Kidney (tissue), 14 donors: ENCODE measurements around the gene LALBA. TPM values are rescaled to one million over a fixed set of nuclear protein-coding genes. Genes with fewer than 3 reads are reported as not detected.
"Not testable (repeated sequence)": the region's sequence is repeated elsewhere in the genome, so short reads cannot be mapped to it uniquely, and the experiment has no call there.

Experiments
- DNase-seq, 5 donors: peaks; one replicate each; pipeline ENCODE4 v3.0.0-alpha.2; 2013 to 2020
- FAIRE-seq: peaks from 2 replicates; lab custom pipeline; 2012; peaks lifted over from hg19 to GRCh38; lab: Jason Lieb, UNC
- H3K27ac ChIP-seq, 2 donors: one replicate each; pipeline ENCODE4 v1.7.0; 2013; ENCODE audit warnings: low read depth in 2 of 2, low read length in 2 of 2, inconsistent platforms in 1 of 2
- H3K27me3 ChIP-seq: one replicate; pipeline ENCODE4 v1.7.1; 2013; ENCODE audit warnings: low read length, inconsistent platforms; ENCODE audit not compliant: control insufficient read depth, insufficient read depth
- H3K36me3 ChIP-seq, 3 donors: one replicate each; pipeline versions ENCODE4 v1.7.0 to v1.7.1; 2013; ENCODE audit warnings: low read length in 3 of 3, control low read depth in 1 of 3, inconsistent platforms in 1 of 3; ENCODE audit not compliant: insufficient read depth in 3 of 3, control insufficient read depth in 2 of 3
- H3K4me1 ChIP-seq, 3 donors: one replicate each; pipeline versions ENCODE4 v1.7.0 to v1.7.1; 2013; ENCODE audit warnings: low read length in 3 of 3, inconsistent platforms in 1 of 3, low read depth in 1 of 3; ENCODE audit not compliant: control insufficient read depth in 2 of 3, insufficient read depth in 2 of 3
- H3K4me3 ChIP-seq, 3 donors: one replicate each; pipeline versions ENCODE4 v1.7.0 to v1.8.1; 2013; ENCODE audit warnings: low read length in 3 of 3, control low read depth in 1 of 3, inconsistent platforms in 1 of 3
- H3K9ac ChIP-seq, 3 donors: one replicate each; pipeline versions ENCODE4 v1.7.0 to v1.7.1; 2013; ENCODE audit warnings: low read length in 3 of 3, control low read depth in 1 of 3, inconsistent platforms in 1 of 3
- H3K9me3 ChIP-seq, 3 donors: one replicate each; pipeline versions ENCODE4 v1.7.0 to v1.7.1; 2013; ENCODE audit warnings: low read length in 3 of 3, control low read depth in 1 of 3, inconsistent platforms in 1 of 3; ENCODE audit not compliant: control insufficient read depth in 2 of 3, insufficient read depth in 1 of 3
- intact Hi-C: fragments of 100-400 bp; cut with DNase I; formaldehyde crosslinking; loops from one replicate; pipeline ENCODE4 v1.11.1; 2022
- polyA plus RNA-seq: library from polyadenylated mRNA; stranded (reverse); fragments of 350-450 nt; fragmentation: Illumina TruSeq; extraction: RNeasy Lipid Tissue Mini Kit (QIAGEN cat#74804); gene quantifications from one replicate; pipeline ENCODE4 v1.2.3, GENCODE V29; 2014; ENCODE audit warnings: low read depth, low replicate concordance; ENCODE audit not compliant: insufficient read depth
- total RNA-seq: library from RNA; stranded (reverse); fragmentation: NEBNext Ultra II Directional; extraction: Animal tissue kit (Norgen Biotek cat#: 25700); gene quantifications from one replicate; pipeline ENCODE4 v1.2.1, GENCODE V29; 2021
- TF ChIP-seq, protein P1 (sequence below): IDR thresholded peaks from 3 replicates; pipeline ENCODE4 v1.5.1; 2012; ENCODE audit warnings: mild to moderate bottlenecking, moderate library complexity, borderline replicate concordance; ENCODE audit not compliant: insufficient read depth; ENCODE audit errors: extremely low read depth
- donor health status: control.
- donor health status: control.
- donor health status: control.
- donor health status: control.
- donor health status: control.
- donor health status: DM: yes; HTN: yes; CAD: no.
- donor health status: Normal renal cell carcinoma (clear cell type).

The LALBA gene
- total and polyA plus RNA-seq, 2 donors from 2014 or later: not detected

DNA sequence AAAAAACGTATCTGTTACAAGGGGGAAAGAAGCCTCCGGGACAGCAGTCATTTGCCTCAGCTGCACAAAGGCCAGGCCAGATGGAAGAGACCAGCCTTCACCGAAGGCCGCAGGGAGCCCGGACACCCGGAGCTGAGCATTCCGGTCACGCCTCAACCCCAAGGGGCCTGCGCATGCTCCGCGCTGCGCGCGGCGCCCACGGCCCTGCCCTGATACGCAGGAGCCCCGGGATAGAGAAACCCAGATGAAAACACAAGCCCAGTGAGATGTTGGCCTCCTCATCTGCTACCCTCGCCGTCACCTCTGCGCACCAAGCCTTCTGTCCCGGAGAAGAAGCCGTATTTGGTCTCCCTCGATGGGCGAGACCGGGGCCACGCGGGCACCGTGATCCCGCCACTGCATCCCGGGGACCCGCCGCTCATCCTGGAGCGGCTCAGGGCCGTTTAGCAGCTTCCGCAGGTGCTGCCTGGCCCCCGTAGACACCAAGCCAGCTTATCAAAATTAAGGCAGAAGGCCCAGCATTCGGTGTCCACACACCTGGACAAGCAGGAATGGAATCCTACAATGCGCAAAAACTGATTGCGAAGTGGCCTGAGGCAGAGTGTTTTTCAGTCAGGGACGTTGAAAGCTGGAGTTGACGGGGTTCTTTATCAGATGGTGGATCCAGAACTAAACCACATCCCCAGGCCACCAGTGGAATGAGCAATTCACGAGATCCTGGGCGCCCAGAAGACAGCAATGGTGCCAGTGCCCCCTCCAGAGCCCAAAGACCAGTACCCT is 41.8 kb downstream of the LALBA start:
- H3K4me3 ChIP-seq: no peak overlapping the region
- TF ChIP-seq, protein P1, sequence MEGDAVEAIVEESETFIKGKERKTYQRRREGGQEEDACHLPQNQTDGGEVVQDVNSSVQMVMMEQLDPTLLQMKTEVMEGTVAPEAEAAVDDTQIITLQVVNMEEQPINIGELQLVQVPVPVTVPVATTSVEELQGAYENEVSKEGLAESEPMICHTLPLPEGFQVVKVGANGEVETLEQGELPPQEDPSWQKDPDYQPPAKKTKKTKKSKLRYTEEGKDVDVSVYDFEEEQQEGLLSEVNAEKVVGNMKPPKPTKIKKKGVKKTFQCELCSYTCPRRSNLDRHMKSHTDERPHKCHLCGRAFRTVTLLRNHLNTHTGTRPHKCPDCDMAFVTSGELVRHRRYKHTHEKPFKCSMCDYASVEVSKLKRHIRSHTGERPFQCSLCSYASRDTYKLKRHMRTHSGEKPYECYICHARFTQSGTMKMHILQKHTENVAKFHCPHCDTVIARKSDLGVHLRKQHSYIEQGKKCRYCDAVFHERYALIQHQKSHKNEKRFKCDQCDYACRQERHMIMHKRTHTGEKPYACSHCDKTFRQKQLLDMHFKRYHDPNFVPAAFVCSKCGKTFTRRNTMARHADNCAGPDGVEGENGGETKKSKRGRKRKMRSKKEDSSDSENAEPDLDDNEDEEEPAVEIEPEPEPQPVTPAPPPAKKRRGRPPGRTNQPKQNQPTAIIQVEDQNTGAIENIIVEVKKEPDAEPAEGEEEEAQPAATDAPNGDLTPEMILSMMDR: no peak
- no peak for DNase-seq
- H3K27ac ChIP-seq: no peak overlapping the region
- FAIRE-seq: no peak
- no peaks in the 10 kb centered on the region for H3K4me1 ChIP-seq
- H3K36me3 ChIP-seq: no peaks in the 10 kb centered on the region
- no peaks in the 10 kb centered on the region for H3K9me3 ChIP-seq
- intact Hi-C loops: no loop called here
- no peaks in the 10 kb centered on the region for H3K27me3 ChIP-seq
- no peak overlapping the region for H3K9ac ChIP-seq

DNA sequence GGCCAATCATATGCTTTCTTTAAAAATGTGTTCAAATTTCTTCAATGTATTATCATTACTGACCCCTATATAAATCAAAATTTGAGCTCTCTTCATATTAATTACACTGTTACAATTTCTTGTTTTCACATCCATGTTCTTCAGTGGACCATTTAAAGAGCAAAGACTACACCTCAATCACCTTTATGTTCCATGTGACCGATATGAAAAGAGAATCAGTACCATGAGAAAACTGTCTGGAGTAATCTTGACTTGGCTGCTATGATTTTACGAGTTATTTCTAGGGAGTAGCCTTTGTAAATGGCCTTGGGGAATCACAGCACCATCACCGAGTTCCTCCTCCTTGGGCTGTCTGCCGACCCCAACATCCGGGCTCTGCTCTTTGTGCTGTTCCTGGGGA is 44.5 kb downstream of the LALBA start, which contains the start of gene OR8S1:
TSS of gene OR8S1 (plus strand) at position 301 of the 400 bp plus-strand sequence. CDS start at position 301, 0 bp downstream.
- Histone ChIP-seq H3K27ac (no peak within 1 kb of the TSS), H3K4me3 (no peak within 1 kb of the TSS), H3K4me1 (no peaks in the 10 kb centered on the region), H3K9ac (no peak within 1 kb of the TSS), H3K9me3 (no peaks in the 10 kb centered on the region), H3K36me3 (no peaks in the 10 kb centered on the region), H3K27me3 (no peaks in the 10 kb centered on the region)
- FAIRE-seq: no peak
- TF ChIP-seq, protein P1: no peak
- no peak for DNase-seq
- intact Hi-C loops: no loop called here

GRCh38 chr12:48520381-48520780 is 49.5 kb downstream of the LALBA start:
- H3K27me3 ChIP-seq, H3K9me3 ChIP-seq, H3K4me1 ChIP-seq, H3K4me3 ChIP-seq, H3K27ac ChIP-seq, DNase-seq, intact Hi-C loops, H3K36me3 ChIP-seq, H3K9ac ChIP-seq, FAIRE-seq: not testable (repeated sequence)

Other genes starting within 250 kb of the LALBA start
- gene ZNF641, start 219.1 kb downstream of the LALBA start, total RNA-seq: 23.8 TPM
- gene ZNF641, start 219.1 kb downstream of the LALBA start, polyA plus RNA-seq: 7.7 TPM
- not detected for gene ANP32D, start 97.5 kb downstream of the LALBA start, total RNA-seq
- not detected for gene ANP32D, start 97.5 kb downstream of the LALBA start, polyA plus RNA-seq
- gene C12orf54, start 87.5 kb downstream of the LALBA start, total RNA-seq: not detected
- not detected for gene C12orf54, start 87.5 kb downstream of the LALBA start, polyA plus RNA-seq
- not detected for gene OR8S1, start 44.4 kb downstream of the LALBA start, total RNA-seq
- gene OR8S1, start 44.4 kb downstream of the LALBA start, polyA plus RNA-seq: not detected
- 32.2 TPM for gene KANSL2, start 112.2 kb upstream of the LALBA start, total RNA-seq
- gene KANSL2, start 112.2 kb upstream of the LALBA start, polyA plus RNA-seq: 24.6 TPM
- 39.4 TPM for gene CCNT1, start 146.7 kb upstream of the LALBA start, total RNA-seq
- 4.1 TPM for gene CCNT1, start 146.7 kb upstream of the LALBA start, polyA plus RNA-seq
- gene ADCY6, start 219.0 kb upstream of the LALBA start, total RNA-seq: 66.9 TPM
- gene ADCY6, start 219.0 kb upstream of the LALBA start, polyA plus RNA-seq: 27.3 TPM
- 19.6 TPM for gene CACNB3, start 248.4 kb upstream of the LALBA start, total RNA-seq
- 17.9 TPM for gene CACNB3, start 248.4 kb upstream of the LALBA start, polyA plus RNA-seq